T-helper 2 cell treated with Interferon-gamma antibody and Interleukin-4, amounts not matched to agents 100 ng/mL and 5 ng/mL, for 36 hours (primary cell): Measurements from ENCODE around the gene TNPO1. TPM values are rescaled to one million over a fixed set of nuclear protein-coding genes. Genes with fewer than 3 reads are reported as not detected.

Experiments
- total RNA-seq: library from RNA; stranded (reverse); gene quantifications from 2 replicates; pipeline ENCODE4 v1.2.3, GENCODE V29; 2022

TNPO1 gene
- total RNA-seq, 1 donor from 2014 or later = 89.4 TPM

Other genes with a start within 250 kb of the TNPO1 start
- gene FCHO2, start 139.4 kb downstream of the TNPO1 start, total RNA-seq = 0.64 and 0.75 TPM in 2 replicates